ENCODE data around the gene KCNRG. TPM values are rescaled to one million over a fixed set of nuclear protein-coding genes. Genes with fewer than 3 reads are reported as not detected.

KCNRG gene
- total RNA-seq, 1 experiment from 2014 or later: 0.20 TPM

- ChIA-PET CTCF (interaction anchor here (0.7 kb wide), 1 partner anchor 17 kb away, joined by 4 read pairs; no protein-coding TSS in a partner anchor), POLR2A (no interaction called here)
- Histone ChIP-seq H3K4me1 (no peaks in the 10 kb centered on the region), H3K36me3 (ENCODE audit: control insufficient read depth, insufficient read depth, low read length) (no peaks in the 10 kb centered on the region; the same call in none of the 2 replicates), H3K9me3 (no peaks in the 10 kb centered on the region), H3K4me3 (ENCODE audit: low read depth, low read length) (no peak overlapping the region), H3K27me3 (replicated peaks; ENCODE audit: control insufficient read depth, insufficient read depth, low read length) (no peaks in the 10 kb centered on the region)
- Mint-ChIP-seq H3K9me3 (ENCODE audit: unreplicated experiment) (no peaks in the 10 kb centered on the region), H3K27ac (ENCODE audit: unreplicated experiment) (no peak overlapping the region), H3K4me3 (ENCODE audit: unreplicated experiment) (no peak overlapping the region), H3K4me1 (ENCODE audit: low read depth, unreplicated experiment) (no peaks in the 10 kb centered on the region), H3K36me3 (ENCODE audit: insufficient read depth, unreplicated experiment) (peaks cover 48% of the 10 kb centered on the region), H3K27me3 (ENCODE audit: insufficient read depth, unreplicated experiment) (no peaks in the 10 kb centered on the region)
- intact Hi-C loops (cut with micrococcal nuclease; ENCODE audit: unreplicated experiment): no loop called here
- DNase-seq: no peak
- no peak for TF ChIP-seq CTCF (IDR thresholded peaks at IDR 0.05; ENCODE audit: insufficient read depth in 1 of 2, low read depth in 1 of 2, low read length in 1 of 2, severe bottlenecking in 1 of 2, unreplicated experiment in 1 of 2)
- no TSS peak for BruUV-seq (replicated peaks)
Observed at GRCh38 chr13:50014386-50014785, 858 bp upstream of the KCNRG start.

- BruUV-seq (replicated peaks): no TSS peak
- intact Hi-C loops (cut with micrococcal nuclease; ENCODE audit: unreplicated experiment): no loop called here
- no peak for DNase-seq
- no peak for TF ChIP-seq CTCF (IDR thresholded peaks at IDR 0.05; ENCODE audit: insufficient read depth in 1 of 2, low read depth in 1 of 2, low read length in 1 of 2, severe bottlenecking in 1 of 2, unreplicated experiment in 1 of 2)
- no peaks in the 10 kb centered on the region for H3K27me3 Mint-ChIP-seq (ENCODE audit: insufficient read depth, unreplicated experiment)
- no peaks in the 10 kb centered on the region for H3K4me1 ChIP-seq
- no peaks in the 10 kb centered on the region; the same call in none of the 2 replicates for H3K36me3 ChIP-seq (ENCODE audit: control insufficient read depth, insufficient read depth, low read length)
- ChIA-PET CTCF (no interaction called here), POLR2A (no interaction called here)
- no peak overlapping the region for H3K4me3 ChIP-seq (ENCODE audit: low read depth, low read length)
- peaks cover 44% of the 10 kb centered on the region for H3K36me3 Mint-ChIP-seq (ENCODE audit: insufficient read depth, unreplicated experiment)
- H3K9me3 Mint-ChIP-seq (ENCODE audit: unreplicated experiment): no peaks in the 10 kb centered on the region
- H3K4me3 Mint-ChIP-seq (ENCODE audit: unreplicated experiment): no peak overlapping the region
- no peaks in the 10 kb centered on the region for H3K4me1 Mint-ChIP-seq (ENCODE audit: low read depth, unreplicated experiment)
- H3K9me3 ChIP-seq: no peaks in the 10 kb centered on the region
- no peaks in the 10 kb centered on the region for H3K27me3 ChIP-seq (replicated peaks; ENCODE audit: control insufficient read depth, insufficient read depth, low read length)
- H3K27ac Mint-ChIP-seq (ENCODE audit: unreplicated experiment): no peak overlapping the region
Observed at GRCh38 chr13:50015750-50016149, 506 bp downstream of the KCNRG start.

GRCh38 chr13:50016444-50016843 is 1.2 kb downstream of the KCNRG start:
- Histone ChIP-seq H3K4me1 (no peaks in the 10 kb centered on the region), H3K9me3 (no peaks in the 10 kb centered on the region), H3K27me3 (replicated peaks; ENCODE audit: control insufficient read depth, insufficient read depth, low read length) (no peaks in the 10 kb centered on the region), H3K4me3 (ENCODE audit: low read depth, low read length) (no peak overlapping the region), H3K36me3 (ENCODE audit: control insufficient read depth, insufficient read depth, low read length) (no peaks in the 10 kb centered on the region)
- Mint-ChIP-seq H3K27me3 (ENCODE audit: insufficient read depth, unreplicated experiment) (no peaks in the 10 kb centered on the region), H3K4me3 (ENCODE audit: unreplicated experiment) (no peak overlapping the region), H3K4me1 (ENCODE audit: low read depth, unreplicated experiment) (no peaks in the 10 kb centered on the region), H3K27ac (ENCODE audit: unreplicated experiment) (no peak overlapping the region), H3K36me3 (ENCODE audit: insufficient read depth, unreplicated experiment) (peaks cover 37% of the 10 kb centered on the region), H3K9me3 (ENCODE audit: unreplicated experiment) (no peaks in the 10 kb centered on the region)
- POLR2A ChIA-PET: no interaction called here
- CTCF ChIA-PET: no interaction called here
- intact Hi-C loops (cut with micrococcal nuclease; ENCODE audit: unreplicated experiment): no loop called here
- no peak for TF ChIP-seq CTCF (IDR thresholded peaks at IDR 0.05; ENCODE audit: insufficient read depth in 1 of 2, low read depth in 1 of 2, low read length in 1 of 2, severe bottlenecking in 1 of 2, unreplicated experiment in 1 of 2)
- DNase-seq: no peak
- BruUV-seq (replicated peaks): no TSS peak

Measured in Caco-2 (cell line).